ENCODE results near the gene PLPP3.

GRCh38 chr1:56590520-56591011 is 11.2 kb upstream of the PLPP3 start:
- no peak for TF ChIP-seq CTCF (conservative IDR thresholded peaks at IDR 0.05 in 1 of 2, IDR thresholded peaks at IDR 0.05 in 1 of 2; ENCODE audit: low read depth in 1 of 2, low read length in 2 of 2)
- no peak for TF ChIP-seq EZH2 (IDR thresholded peaks at IDR 0.05; ENCODE audit: low read length, missing control alignments)

All from fibroblast of lung (primary cell).